ENCODE measurements around the gene GZMM.

DNA sequence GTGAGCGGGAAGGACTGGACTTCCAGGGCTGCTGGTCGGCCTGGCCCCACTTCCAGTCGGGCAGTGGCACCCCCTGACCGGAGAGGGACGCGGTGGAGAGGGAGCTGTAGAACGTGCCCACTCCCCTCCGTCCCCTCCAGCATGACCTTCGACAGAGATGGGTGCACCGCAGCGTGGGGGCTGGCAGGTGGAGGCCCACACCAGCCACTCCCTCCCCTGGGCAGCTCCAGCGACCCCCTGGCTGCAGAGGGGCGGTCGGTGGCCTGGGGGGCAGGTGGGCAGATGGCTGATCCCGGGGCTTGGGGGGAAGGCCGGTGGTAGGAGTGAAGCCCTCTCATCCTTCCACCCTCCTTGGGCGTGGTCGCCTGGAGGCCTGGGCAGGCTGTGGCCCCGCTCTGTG, 48.2 kb downstream of the GZMM start:
- TF ChIP-seq POLR2A (IDR thresholded peaks at IDR 0.05), result no peak
- no peak for TF ChIP-seq CTCF (IDR thresholded peaks at IDR 0.05)
